Measurements from ENCODE around the gene C16orf87.

The C16orf87 gene

GRCh38 chr16:46813611-46814010, 17.4 kb downstream of the C16orf87 start:
- DNase-seq (ENCODE audit: low read depth) = no peak
- H3K4me3 ChIP-seq (ENCODE audit: low read length) = no peak overlapping the region
- no peak for TF ChIP-seq CTCF (IDR thresholded peaks at IDR 0.05; ENCODE audit: insufficient read depth, low read depth, low read length, missing control alignments)

GRCh38 chr16:46812781-46813540, 18.0 kb downstream of the C16orf87 start:
- TF ChIP-seq CTCF (IDR thresholded peaks at IDR 0.05; ENCODE audit: insufficient read depth, low read depth, low read length, missing control alignments) = no peak
- no peak overlapping the region for H3K4me3 ChIP-seq (ENCODE audit: low read length)
- DNase-seq (ENCODE audit: low read depth) = peak; percentile 33

- H3K4me3 ChIP-seq (ENCODE audit: low read length) = no peak overlapping the region
- no peak for DNase-seq (ENCODE audit: low read depth)
- no peak for TF ChIP-seq CTCF (IDR thresholded peaks at IDR 0.05; ENCODE audit: insufficient read depth, low read depth, low read length, missing control alignments)
Measured at GRCh38 chr16:46811682-46812081, 19.3 kb downstream of the C16orf87 start.

GRCh38 chr16:46808997-46809396, 22.0 kb downstream of the C16orf87 start:
- no peak for TF ChIP-seq CTCF (IDR thresholded peaks at IDR 0.05; ENCODE audit: insufficient read depth, low read depth, low read length, missing control alignments)
- no peak for DNase-seq (ENCODE audit: low read depth)
- H3K4me3 ChIP-seq (ENCODE audit: low read length) = no peak overlapping the region

GRCh38 chr16:46807336-46807735, 23.6 kb downstream of the C16orf87 start:
- no peak overlapping the region for H3K4me3 ChIP-seq (ENCODE audit: low read length)
- no peak for DNase-seq (ENCODE audit: low read depth)
- TF ChIP-seq CTCF (IDR thresholded peaks at IDR 0.05; ENCODE audit: insufficient read depth, low read depth, low read length, missing control alignments) = no peak

- TF ChIP-seq CTCF (IDR thresholded peaks at IDR 0.05; ENCODE audit: insufficient read depth, low read depth, low read length, missing control alignments) = no peak
- DNase-seq (ENCODE audit: low read depth) = no peak
- H3K4me3 ChIP-seq (ENCODE audit: low read length) = no peak overlapping the region
Measured at GRCh38 chr16:46803373-46803772, 27.6 kb downstream of the C16orf87 start.

Measured in epithelial cell of esophagus (primary cell).